AG20443 (cell line): Measurements from ENCODE around the gene XXYLT1.

Source experiments
- DNase-seq: peaks from one replicate; pipeline ENCODE4 v3.0.0; 2012; ENCODE audit warnings: low spot score, mixed read lengths

The XXYLT1 gene

DNA sequence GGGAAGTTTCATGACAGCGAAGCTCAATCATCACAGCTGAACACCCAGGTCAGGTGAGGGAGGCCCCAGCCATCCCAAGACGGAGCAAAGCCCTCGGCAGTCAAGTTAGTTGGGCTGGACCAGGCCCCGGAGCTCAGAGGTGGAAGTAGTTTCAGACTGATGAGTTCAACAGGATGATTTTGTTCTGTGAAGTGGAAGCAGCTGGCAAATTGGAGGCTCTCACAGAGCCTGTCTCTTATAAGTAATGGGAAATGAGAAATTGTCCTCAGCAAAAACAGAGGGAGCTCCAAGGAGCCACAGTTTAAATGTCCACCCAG is 245.1 kb downstream of the XXYLT1 start:
- DNase-seq = no peak

DNA sequence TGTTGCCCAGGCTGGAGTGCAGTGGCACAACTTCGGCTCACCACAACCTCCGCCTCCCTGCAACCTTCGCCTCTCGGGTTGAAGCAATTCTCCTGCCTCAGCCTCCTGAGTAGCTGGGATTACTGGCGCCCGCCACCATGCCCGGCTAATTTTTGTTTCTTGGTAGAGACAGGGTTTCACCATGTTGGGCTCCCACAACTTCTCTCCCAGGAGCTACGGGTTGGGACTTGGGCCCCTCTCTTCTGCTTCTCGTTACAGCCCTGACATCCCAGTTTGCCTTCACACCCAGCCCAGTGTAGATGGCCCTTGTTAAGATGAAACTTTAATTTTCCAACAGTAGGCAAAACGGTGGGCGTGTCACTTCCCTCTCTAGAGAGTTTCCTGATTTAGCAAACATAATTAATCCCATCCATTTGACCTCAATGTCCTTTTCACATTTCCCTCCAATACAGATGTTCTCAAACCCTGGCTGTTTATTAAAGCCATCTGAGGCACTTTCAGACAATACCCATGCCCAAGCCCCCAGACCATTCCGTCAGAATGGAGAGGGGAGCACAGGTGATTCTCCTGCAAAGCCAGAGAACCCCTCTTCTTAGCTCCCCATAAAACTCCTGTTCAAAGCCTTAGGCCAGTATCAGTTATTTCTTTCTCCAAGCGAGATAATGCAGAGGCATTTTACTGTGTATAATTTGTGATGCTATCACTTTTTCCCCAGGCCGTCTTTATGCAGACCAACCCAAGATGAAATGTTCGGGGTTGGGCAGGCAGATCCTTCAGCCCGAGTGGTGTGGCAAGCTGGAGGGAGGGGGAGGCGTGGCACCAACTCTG is 245.7 kb downstream of the XXYLT1 start:
- DNase-seq = no peak

GRCh38 chr3:195023989-195024388 is 247.0 kb downstream of the XXYLT1 start:
- DNase-seq = no peak

GRCh38 chr3:195023576-195023975 is 247.4 kb downstream of the XXYLT1 start:
- DNase-seq = no peak

GRCh38 chr3:195021692-195022091 is 249.3 kb downstream of the XXYLT1 start:
- DNase-seq = no peak

DNA sequence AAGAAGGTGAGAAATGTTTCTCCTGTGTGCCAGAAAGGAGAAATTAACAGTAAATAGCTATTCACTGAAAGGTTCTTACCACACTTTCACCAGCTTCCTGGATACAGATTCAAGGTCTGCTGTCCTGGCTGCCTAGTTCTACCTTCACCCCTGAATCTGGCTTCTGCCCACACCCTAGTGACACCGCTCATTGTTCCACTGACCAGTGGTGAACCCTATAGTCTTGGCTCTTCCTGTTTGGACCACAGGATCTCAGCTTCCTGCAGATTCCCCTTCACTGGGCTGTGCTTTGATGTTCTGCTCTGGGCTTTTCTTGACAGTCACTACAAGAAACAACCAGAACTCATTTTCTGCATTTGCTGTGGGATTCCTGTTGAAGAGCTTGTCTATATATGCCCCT is 250.0 kb downstream of the XXYLT1 start:
- DNase-seq = no peak

DNA sequence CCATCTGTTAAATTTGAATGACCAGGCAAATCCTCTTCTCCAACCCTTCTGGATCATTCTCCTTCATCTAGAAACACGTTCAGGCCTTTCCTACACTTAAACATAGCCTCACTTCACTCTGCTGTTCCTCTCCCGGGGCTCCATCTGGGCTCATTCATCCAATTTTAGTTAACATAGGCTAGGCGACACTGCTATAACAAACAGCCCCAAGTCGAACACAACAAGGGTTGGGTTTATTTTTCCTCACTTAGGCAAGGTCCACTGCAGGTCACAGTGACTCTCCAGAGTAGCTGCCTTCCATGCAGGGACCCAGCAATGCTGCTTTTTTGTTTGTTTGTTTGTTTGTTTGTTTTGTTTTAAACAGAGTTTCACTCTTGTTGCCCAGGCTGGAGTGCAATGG is 250.8 kb downstream of the XXYLT1 start:
- no peak for DNase-seq

- no peak for DNase-seq
These were observed 251.6 kb downstream of the XXYLT1 start for GRCh38 chr3:195019335-195019734.
